ENCODE data around the gene S1PR3.

S1PR3 gene

DNA sequence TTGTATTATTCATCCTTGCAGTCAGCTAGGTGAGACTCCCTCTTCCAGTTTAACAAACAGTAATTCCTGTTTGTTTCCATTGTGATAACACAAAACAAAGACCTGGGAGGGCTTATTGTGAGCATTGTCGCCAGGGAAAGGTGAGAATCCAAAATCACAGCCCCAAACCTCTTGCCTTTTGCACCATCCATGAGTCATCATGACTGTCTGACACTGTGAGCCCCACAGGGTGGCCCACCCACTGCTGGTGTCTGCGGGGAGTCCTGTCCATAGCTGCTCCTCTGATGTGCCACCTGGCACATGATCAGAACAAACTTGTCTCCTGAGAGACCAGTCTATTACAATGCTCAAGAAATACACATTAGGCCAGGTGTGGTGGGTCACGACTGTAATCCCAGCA, 33.7 kb upstream of the S1PR3 start:
- no peaks in the 10 kb centered on the region for H3K9me3 Mint-ChIP-seq
- no peaks in the 10 kb centered on the region for H3K36me3 Mint-ChIP-seq (ENCODE audit: low read depth)
- no peak overlapping the region for H3K27ac Mint-ChIP-seq

DNA sequence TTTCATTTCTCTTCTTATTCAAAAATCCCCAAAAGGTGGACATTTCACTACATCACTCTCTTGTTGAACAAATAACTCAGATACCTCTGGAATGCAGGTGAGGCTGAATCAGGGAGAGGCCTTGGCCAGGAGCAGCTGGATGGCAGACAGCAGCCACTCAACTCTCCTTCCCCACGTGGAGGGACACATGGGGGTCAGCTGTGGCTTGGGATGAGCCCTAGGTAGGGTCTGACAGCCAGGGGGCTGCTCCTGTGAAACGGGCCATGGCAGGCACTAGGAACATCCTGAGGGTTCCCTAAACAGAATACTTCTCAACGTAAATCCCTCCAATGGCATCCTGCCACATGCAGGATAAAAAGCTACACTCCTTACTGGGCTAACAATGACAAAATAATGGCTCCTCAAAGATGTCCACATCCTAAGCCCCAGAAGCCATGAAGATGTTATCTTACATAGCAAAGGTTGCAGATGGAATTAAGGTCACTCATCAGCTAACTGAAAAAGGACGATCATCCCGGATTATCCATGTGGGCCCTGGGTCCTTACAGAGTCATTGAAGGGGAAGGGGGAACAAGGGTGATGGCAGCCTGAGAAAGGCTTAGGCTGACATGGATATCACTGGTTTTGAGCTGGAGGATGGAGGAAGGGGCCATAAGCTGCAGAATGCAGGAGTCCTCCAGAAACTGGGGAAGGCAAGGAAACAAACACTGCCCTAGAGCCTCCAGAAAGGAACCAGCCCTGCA, 31.4 kb upstream of the S1PR3 start:
- Mint-ChIP-seq H3K27me3 (peaks cover 36% of the 10 kb centered on the region), H3K4me1 (ENCODE audit: low read depth) (no peaks in the 10 kb centered on the region), H3K27ac (no peak overlapping the region), H3K36me3 (ENCODE audit: low read depth) (no peaks in the 10 kb centered on the region), H3K4me3 (no peak overlapping the region), H3K9me3 (no peaks in the 10 kb centered on the region)
- no peak for DNase-seq

More for the DNA sequence above, 33.7 kb upstream of the S1PR3 start:
- DNase-seq, result no peak
- Mint-ChIP-seq H3K4me1 (ENCODE audit: low read depth) (peaks cover 8% of the 10 kb centered on the region), H3K4me3 (no peak overlapping the region), H3K27me3 (peaks cover 53% of the 10 kb centered on the region)

DNA sequence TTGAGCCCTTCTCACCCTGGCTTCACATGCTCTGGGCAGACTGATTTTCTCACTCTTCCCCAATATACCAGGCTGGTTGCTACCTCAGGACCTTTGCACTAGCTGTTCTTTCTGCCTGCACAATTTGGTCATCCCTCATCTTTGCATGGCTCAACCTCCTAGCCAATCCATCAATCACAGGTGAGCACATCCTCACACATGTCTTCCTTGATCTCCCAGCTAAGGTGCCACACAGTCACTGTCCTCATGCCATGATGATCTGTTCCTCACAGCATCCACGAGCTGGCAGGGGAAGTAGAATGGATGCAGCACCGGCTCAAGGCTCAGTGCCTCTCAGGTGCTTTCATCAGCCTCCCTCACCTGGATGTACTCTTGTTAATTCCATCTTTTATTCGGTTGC, 30.6 kb upstream of the S1PR3 start:
- Mint-ChIP-seq H3K27me3 (peaks cover 29% of the 10 kb centered on the region), H3K27ac (no peak overlapping the region), H3K4me1 (ENCODE audit: low read depth) (no peaks in the 10 kb centered on the region), H3K36me3 (ENCODE audit: low read depth) (no peaks in the 10 kb centered on the region), H3K4me3 (no peak overlapping the region), H3K9me3 (no peaks in the 10 kb centered on the region)
- DNase-seq, result no peak

DNA sequence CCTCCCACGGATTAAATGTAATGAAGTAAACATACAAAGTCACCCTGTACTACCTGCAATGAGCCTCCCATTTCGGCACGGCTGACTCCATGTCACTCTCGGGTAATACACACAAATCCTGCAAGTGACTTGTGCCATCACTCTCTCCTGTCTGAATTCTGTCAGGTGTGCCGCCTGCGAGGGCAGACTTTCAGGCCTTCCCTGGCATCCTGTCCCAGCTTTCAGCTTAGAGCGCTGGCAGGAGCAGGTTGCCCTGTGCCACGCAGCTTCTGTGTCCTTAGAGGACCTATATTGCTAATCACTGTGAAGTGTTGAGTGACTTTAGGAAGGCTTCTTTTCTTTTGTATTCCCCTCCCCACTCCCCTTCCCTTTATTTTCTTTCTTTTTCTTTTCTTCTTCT, 25.8 kb upstream of the S1PR3 start:
- H3K9me3 Mint-ChIP-seq, result no peaks in the 10 kb centered on the region
- H3K27me3 Mint-ChIP-seq, result peaks cover 15% of the 10 kb centered on the region
- H3K27ac Mint-ChIP-seq, result no peak overlapping the region
- DNase-seq, result no peak
- H3K4me3 Mint-ChIP-seq, result no peak overlapping the region
- no peaks in the 10 kb centered on the region for H3K4me1 Mint-ChIP-seq (ENCODE audit: low read depth)
- H3K36me3 Mint-ChIP-seq (ENCODE audit: low read depth), result no peaks in the 10 kb centered on the region

DNA sequence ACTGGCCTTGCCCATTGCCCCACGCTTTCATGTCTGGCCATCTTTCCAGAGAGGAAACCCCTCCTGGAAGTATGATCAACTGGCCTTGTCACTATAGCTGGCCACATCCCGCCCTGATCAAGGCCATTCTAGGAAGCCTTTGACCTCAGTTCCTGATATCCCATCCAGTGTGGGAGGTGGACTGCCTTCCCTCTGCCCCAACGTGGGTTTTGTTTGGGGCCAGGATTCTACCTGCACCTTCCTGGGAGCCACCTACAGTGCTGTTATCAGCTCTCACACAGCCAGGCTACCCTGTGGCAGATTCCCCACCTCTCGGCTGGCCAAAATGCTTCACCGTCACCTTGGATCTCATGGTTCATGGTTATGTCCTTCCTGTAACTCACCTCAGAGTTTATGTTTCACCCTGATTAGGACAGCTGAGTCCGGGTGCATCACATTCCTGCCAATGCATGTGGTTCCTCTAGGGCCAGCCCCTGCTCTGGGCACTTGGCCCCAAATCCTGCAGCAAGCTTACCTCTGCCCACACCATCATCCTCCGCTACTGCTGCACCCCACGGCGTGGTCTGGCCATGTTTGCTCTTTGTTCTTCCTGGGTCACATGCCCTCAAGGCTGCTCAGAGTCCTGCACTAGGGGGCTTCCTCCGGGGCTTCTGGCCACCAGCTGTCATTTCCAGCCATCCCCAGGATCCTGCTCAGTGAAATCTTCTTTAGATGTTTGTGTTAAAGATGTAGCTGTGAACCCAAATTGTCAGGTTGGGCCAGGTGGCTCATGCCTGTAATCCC, 24.2 kb upstream of the S1PR3 start:
- no peaks in the 10 kb centered on the region for H3K36me3 Mint-ChIP-seq (ENCODE audit: low read depth)
- peaks cover 12% of the 10 kb centered on the region for H3K27me3 Mint-ChIP-seq
- no peak overlapping the region for H3K4me3 Mint-ChIP-seq
- no peak for DNase-seq
- no peaks in the 10 kb centered on the region for H3K4me1 Mint-ChIP-seq (ENCODE audit: low read depth)
- no peaks in the 10 kb centered on the region for H3K9me3 Mint-ChIP-seq
- H3K27ac Mint-ChIP-seq, result no peak overlapping the region

DNA sequence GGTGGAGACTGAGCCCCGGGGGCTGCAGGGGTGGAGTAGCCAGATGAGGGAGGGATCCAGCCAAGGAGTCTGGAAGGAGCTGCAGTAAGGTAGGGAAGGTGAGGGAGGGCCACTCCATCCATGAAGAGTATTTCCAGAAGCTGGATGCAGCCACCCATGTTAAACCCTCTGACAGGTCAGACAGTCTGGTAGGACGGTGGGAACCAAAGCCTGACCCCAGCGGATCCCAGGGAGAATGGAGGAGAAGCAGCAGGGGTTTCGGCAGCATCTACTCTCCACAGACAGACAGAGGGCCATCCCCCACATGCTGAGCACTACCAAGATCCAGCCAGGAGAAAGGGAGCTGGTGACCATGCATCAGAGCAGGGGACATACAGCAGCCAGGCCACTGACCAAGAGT, 22.5 kb upstream of the S1PR3 start:
- H3K4me1 Mint-ChIP-seq (ENCODE audit: low read depth), result no peaks in the 10 kb centered on the region
- H3K27me3 Mint-ChIP-seq, result peaks cover 8% of the 10 kb centered on the region
- no peak overlapping the region for H3K4me3 Mint-ChIP-seq
- H3K27ac Mint-ChIP-seq, result no peak overlapping the region
- no peak for DNase-seq
- no peaks in the 10 kb centered on the region for H3K9me3 Mint-ChIP-seq
- no peaks in the 10 kb centered on the region for H3K36me3 Mint-ChIP-seq (ENCODE audit: low read depth)

DNA sequence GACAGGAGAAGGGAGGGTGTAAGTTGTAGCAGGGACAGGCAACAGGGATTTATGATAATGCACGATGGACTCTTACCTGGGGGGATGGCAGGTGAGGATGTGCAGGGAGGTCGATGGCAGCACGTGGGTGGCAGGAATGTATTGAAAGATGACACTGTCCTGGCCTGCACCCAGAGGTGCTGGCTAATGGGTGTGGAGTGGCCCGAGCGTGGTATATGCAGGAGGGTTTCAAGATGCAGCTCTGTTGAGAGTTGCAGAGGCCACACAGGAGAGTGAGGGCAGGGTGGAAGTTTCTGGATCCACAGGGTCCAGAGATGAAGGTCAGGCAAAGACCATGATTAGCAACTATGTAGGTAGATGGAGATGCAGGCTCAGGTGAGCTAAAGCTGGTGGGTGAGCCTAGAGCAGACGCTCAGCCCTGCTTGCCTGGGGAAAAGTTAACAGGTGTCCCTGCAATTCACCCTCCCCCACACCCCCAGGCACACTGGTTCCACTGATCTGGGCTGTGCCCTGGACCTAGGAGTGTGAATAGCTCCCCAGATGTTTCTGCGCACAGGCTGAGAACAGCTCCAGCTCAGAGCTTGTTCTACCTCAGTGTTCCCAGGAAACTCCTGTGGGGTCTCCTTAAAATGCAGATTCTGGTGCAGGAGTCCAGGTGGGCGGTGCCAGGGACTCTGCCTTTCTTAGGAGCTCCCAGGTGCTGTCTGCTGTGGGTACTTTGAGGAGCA, 21.5 kb upstream of the S1PR3 start:
- H3K27me3 Mint-ChIP-seq, result peaks cover 8% of the 10 kb centered on the region
- no peaks in the 10 kb centered on the region for H3K9me3 Mint-ChIP-seq
- no peak overlapping the region for H3K4me3 Mint-ChIP-seq
- H3K36me3 Mint-ChIP-seq (ENCODE audit: low read depth), result no peaks in the 10 kb centered on the region
- H3K27ac Mint-ChIP-seq, result no peak overlapping the region
- H3K4me1 Mint-ChIP-seq (ENCODE audit: low read depth), result no peaks in the 10 kb centered on the region
- no peak for DNase-seq

DNA sequence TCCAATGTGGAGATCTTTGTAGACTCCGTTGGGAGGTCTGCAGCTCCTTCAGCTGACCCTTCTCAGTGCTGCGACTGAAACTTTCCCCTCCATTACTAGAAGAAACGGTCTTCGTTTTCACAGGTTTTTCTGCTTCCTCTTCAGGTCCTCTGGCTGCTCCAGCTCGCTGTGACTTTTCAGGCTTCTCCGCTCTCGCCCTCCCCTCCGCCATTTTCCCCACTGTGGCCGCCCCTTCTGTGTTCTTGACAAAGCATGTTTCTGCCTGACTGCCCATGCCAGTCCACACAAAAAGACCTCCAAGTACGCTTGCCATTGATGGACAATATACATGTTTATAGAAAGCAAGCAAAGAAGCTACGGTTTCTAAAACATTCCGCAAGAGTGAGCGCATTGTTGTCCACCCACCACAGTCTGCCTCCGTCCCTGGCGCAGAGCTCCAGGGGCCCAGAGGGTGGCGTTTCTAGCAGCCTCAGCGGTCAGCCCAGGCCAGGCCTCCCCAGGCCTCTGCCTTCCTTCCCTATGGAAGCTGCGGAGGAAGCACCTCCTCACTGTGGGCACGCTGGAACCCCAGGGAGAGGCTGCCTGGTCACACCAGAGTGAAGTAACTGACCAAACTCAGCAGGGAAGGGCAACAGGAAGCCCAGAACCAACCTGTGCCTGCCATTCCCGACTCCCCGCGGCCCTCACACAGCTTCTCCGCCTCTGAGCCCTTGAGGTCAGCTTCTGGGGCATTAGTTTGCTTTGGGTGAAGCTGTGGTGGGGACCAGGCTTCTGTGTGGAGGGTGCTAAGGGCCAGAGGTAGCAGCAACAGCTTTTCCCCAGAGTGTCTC, 19.9 kb upstream of the S1PR3 start:
- Mint-ChIP-seq H3K36me3 (ENCODE audit: low read depth) (no peaks in the 10 kb centered on the region), H3K27ac (no peak overlapping the region), H3K4me3 (no peak overlapping the region), H3K27me3 (peaks cover 8% of the 10 kb centered on the region), H3K9me3 (no peaks in the 10 kb centered on the region), H3K4me1 (ENCODE audit: low read depth) (peaks cover 2% of the 10 kb centered on the region)
- DNase-seq, result no peak

DNA sequence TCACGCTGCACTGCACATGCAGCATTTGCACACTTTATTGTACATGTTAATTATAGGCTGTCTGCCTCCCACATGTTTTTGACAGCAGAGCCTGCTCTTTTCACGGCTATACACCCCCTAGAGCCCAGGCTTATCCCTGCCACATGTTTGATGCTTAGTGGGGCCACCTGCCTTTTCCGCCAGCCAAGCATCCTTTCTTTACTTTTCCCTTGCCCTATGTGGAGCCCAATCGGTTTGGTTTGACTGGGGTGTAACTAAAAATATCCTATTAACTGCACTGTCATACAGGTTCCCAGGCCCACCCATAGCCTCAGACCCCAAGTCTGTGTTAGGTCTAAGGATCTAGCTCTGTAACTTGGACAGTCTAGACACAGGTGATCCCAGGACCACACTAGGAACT, 18.9 kb upstream of the S1PR3 start:
- Mint-ChIP-seq H3K27ac (no peak overlapping the region), H3K9me3 (no peaks in the 10 kb centered on the region), H3K4me1 (ENCODE audit: low read depth) (peaks cover 5% of the 10 kb centered on the region), H3K36me3 (ENCODE audit: low read depth) (no peaks in the 10 kb centered on the region), H3K27me3 (peaks cover 11% of the 10 kb centered on the region), H3K4me3 (no peak overlapping the region)
- DNase-seq, result no peak

DNA sequence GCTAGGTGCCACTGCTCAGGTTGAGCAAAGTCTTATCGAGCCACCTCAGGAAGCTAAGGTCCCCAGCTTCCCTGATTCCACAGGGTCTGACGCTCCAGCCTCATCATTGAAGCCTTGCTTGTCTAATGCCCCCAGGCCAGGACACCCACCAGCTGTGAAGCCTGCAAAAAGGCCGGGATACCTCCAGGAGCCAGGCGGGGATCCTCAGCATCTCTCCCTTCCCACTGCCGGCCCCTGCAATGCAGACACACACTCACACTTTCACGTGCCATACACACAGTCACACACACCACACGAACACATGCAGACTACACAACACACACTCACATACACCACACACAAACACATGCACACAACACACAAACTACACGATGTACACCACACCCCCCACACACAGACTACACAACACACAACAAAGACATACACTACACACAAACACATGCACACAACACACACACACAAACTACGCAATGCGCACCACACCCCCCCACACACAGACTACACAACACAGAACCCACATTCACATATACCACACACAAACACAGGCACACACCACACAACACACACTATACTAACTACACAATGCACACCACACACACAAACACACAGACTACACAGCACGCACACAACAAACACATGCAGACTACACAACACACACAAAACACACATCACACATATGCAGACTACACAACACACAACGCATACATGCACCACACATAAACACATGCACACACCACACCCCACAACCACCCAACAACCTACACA, 17.8 kb upstream of the S1PR3 start:
- Mint-ChIP-seq H3K36me3 (ENCODE audit: low read depth) (no peaks in the 10 kb centered on the region), H3K9me3 (no peaks in the 10 kb centered on the region), H3K27ac (no peak overlapping the region), H3K4me1 (ENCODE audit: low read depth) (peaks cover 5% of the 10 kb centered on the region), H3K4me3 (no peak overlapping the region), H3K27me3 (peaks cover 17% of the 10 kb centered on the region)
- no peak for DNase-seq

DNA sequence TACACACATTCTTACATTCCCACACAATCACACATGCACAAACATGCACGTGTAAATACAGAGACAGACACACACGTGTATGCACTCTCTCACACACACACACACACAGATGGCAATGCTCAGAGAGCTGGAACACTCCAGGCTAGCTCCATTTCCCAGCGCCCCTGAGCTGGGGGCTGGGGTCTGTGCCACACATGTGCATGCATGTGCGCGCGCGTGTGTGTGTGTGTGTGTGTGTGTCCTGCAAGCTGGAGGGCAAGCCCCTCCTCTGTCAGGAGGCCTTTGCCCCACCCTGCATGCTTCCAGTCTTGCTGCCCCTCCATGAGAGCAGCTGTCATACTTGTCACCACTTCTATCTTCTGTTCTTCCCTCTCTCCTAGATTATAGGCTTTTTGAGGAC, 16.6 kb upstream of the S1PR3 start:
- H3K4me3 Mint-ChIP-seq, result no peak overlapping the region
- no peak for DNase-seq
- no peak overlapping the region for H3K27ac Mint-ChIP-seq
- peaks cover 5% of the 10 kb centered on the region for H3K4me1 Mint-ChIP-seq (ENCODE audit: low read depth)
- peaks cover 14% of the 10 kb centered on the region for H3K27me3 Mint-ChIP-seq
- H3K9me3 Mint-ChIP-seq, result no peaks in the 10 kb centered on the region
- H3K36me3 Mint-ChIP-seq (ENCODE audit: low read depth), result no peaks in the 10 kb centered on the region

DNA sequence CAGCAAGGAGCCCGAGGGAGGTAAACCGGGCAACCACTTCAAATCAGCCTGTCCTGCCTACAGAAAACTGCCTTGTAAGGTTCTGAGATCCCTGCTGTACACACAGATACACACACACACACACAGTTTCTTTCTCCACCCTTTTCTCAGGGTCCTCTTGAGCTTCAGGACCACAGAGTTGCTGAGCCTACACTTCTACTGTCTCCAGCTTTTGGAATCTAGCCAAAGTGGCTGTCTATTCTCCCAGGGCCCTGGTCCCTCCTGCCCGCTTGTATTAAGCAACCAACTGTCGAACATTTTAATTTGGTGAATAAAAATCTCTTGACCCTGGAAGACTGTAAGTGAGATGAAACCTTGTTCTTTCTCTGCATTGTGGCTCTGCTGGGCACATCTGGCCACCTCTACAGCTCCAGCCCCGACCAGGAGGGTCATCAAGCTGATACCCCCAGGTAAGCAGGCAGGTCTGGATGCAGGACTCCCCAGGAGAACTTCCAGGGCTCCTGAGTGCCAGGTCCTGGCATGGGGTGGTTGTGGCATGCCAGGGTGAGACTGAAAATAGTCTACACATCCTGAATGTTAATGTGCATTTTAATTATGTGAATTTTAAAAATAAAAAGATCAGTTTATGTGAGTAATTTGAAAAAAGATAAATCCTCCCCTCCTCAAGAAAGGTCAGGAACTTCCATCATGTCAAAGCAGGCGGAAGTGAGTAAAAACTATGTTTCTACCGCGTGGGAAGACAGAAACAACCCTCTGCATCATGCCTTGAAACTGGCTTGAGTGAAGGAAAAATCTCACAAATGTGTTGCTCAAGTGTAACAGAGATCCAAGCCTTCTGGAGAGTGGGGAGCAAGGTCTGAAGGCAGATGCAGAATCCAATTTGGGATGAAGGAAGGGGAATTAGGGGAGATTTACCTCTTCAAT, 15.0 kb upstream of the S1PR3 start:
- no peak for DNase-seq
- Mint-ChIP-seq H3K4me3 (no peak overlapping the region), H3K36me3 (ENCODE audit: low read depth) (no peaks in the 10 kb centered on the region), H3K4me1 (ENCODE audit: low read depth) (peaks cover 5% of the 10 kb centered on the region), H3K9me3 (no peaks in the 10 kb centered on the region), H3K27ac (no peak overlapping the region), H3K27me3 (peaks cover 10% of the 10 kb centered on the region)

DNA sequence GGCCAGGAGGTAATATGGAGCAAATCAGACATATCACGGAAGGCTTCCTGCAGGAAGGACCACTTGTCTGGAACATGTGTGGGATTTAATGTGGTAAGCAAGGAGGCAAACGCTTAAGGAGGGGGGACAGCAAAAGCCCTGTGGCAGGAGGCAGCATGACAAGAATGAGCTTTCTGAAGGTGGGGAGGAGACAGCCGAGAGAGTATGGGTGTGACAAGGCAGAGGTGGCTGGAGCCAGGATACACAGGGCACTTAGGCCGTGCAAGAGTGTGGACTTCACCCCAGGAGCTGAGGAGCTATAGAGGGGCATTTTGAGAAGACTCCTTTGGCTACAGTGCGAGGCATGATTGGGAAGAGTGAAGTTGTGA, 14.4 kb upstream of the S1PR3 start:
- no peak overlapping the region for H3K27ac Mint-ChIP-seq
- no peaks in the 10 kb centered on the region for H3K9me3 Mint-ChIP-seq
- no peak for DNase-seq
- H3K27me3 Mint-ChIP-seq, result peaks cover 9% of the 10 kb centered on the region
- H3K4me1 Mint-ChIP-seq (ENCODE audit: low read depth), result peaks cover 5% of the 10 kb centered on the region
- H3K36me3 Mint-ChIP-seq (ENCODE audit: low read depth), result no peaks in the 10 kb centered on the region
- no peak overlapping the region for H3K4me3 Mint-ChIP-seq
